ENCODE results near the gene SKAP2. TPM values are rescaled to one million over a fixed set of nuclear protein-coding genes. Genes with fewer than 3 reads are reported as not detected.

SKAP2 gene
- polyA plus RNA-seq, 1 donor (not counting 4 experiments of a cell fraction or from before 2014, with no cell fraction given), result 15.0 TPM

- DNase-seq (ENCODE audit: low read depth, low spot score), result no peak
- no peak overlapping the region for H3K9ac ChIP-seq (ENCODE audit: control insufficient read depth, extremely low read depth, insufficient read depth, low read length)
Measured at GRCh38 chr7:26700893-26701292, 163.5 kb downstream of the SKAP2 start.

GRCh38 chr7:26700386-26700785 lies 164.0 kb downstream of the SKAP2 start:
- H3K4me3 ChIP-seq (ENCODE audit: control insufficient read depth in 2 of 3, extremely low read depth in 1 of 3, insufficient read depth in 2 of 3, low read depth in 1 of 3, low read length in 3 of 3), result no peak overlapping the region
- H4K20me1 ChIP-seq (ENCODE audit: control insufficient read depth, extremely low read depth, insufficient read depth, low read length), result no peaks in the 10 kb centered on the region
- peaks cover 3% of the 10 kb centered on the region for H3K4me1 ChIP-seq (ENCODE audit: control insufficient read depth, extremely low read depth, insufficient read depth, low read length)
- FAIRE-seq, result no peak
- dilution Hi-C loops (cut with MboI; ENCODE audit: extremely low pct_ligation_motif_present, low sequenced_read_pairs), result no loop called here
- H3K4me2 ChIP-seq (ENCODE audit: control insufficient read depth, extremely low read depth, insufficient read depth, low read depth, low read length), result no peak overlapping the region
- DNase-seq (ENCODE audit: low read depth, low spot score), result no peak
- no peak for TF ChIP-seq EZH2 (IDR thresholded peaks at IDR 0.05; ENCODE audit: low read length)
- no peak for TF ChIP-seq CTCF (optimal IDR thresholded peaks at IDR 0.05 in 1 of 3, IDR thresholded peaks at IDR 0.05 in 1 of 3, conservative IDR thresholded peaks at IDR 0.05 in 1 of 3; ENCODE audit: extremely low read depth in 1 of 3, insufficient read depth in 2 of 3, low read length in 3 of 3)
- H3K9ac ChIP-seq (ENCODE audit: control insufficient read depth, extremely low read depth, insufficient read depth, low read length), result no peak overlapping the region
- no peak overlapping the region for H3K27ac ChIP-seq (ENCODE audit: control insufficient read depth, insufficient read depth, low read length)
- no peaks in the 10 kb centered on the region for H3K36me3 ChIP-seq (ENCODE audit: control insufficient read depth in 2 of 2, extremely low read depth in 1 of 2, insufficient read depth in 2 of 2, low read length in 2 of 2)
- no peaks in the 10 kb centered on the region for H3K79me2 ChIP-seq (ENCODE audit: control insufficient read depth, insufficient read depth, low read length)
- no peaks in the 10 kb centered on the region for H3K9me1 ChIP-seq (ENCODE audit: control insufficient read depth, extremely low read depth, insufficient read depth, low read length)
- H3K27me3 ChIP-seq (ENCODE audit: control insufficient read depth, extremely low read depth, insufficient read depth, low read length), result no peaks in the 10 kb centered on the region
- no peak overlapping the region for H2AFZ ChIP-seq (ENCODE audit: control insufficient read depth, low read length)
- no peaks in the 10 kb centered on the region for H3K9me3 ChIP-seq (ENCODE audit: control insufficient read depth, low read depth, low read length)

More at GRCh38 chr7:26700893-26701292, 163.5 kb downstream of the SKAP2 start:
- H3K9me1 ChIP-seq (ENCODE audit: control insufficient read depth, extremely low read depth, insufficient read depth, low read length), result no peaks in the 10 kb centered on the region
- H3K4me1 ChIP-seq (ENCODE audit: control insufficient read depth, extremely low read depth, insufficient read depth, low read length), result peaks cover 8% of the 10 kb centered on the region
- no peaks in the 10 kb centered on the region for H3K9me3 ChIP-seq (ENCODE audit: control insufficient read depth, low read depth, low read length)
- TF ChIP-seq CTCF (optimal IDR thresholded peaks at IDR 0.05 in 1 of 3, IDR thresholded peaks at IDR 0.05 in 1 of 3, conservative IDR thresholded peaks at IDR 0.05 in 1 of 3; ENCODE audit: extremely low read depth in 1 of 3, insufficient read depth in 2 of 3, low read length in 3 of 3) (no peak), EZH2 (IDR thresholded peaks at IDR 0.05; ENCODE audit: low read length) (no peak)
- H3K27ac ChIP-seq (ENCODE audit: control insufficient read depth, insufficient read depth, low read length), result no peak overlapping the region
- dilution Hi-C loops (cut with MboI; ENCODE audit: extremely low pct_ligation_motif_present, low sequenced_read_pairs), result no loop called here
- H3K4me2 ChIP-seq (ENCODE audit: control insufficient read depth, extremely low read depth, insufficient read depth, low read depth, low read length), result no peak overlapping the region
- H3K27me3 ChIP-seq (ENCODE audit: control insufficient read depth, extremely low read depth, insufficient read depth, low read length), result no peaks in the 10 kb centered on the region
- no peak overlapping the region for H3K4me3 ChIP-seq (ENCODE audit: control insufficient read depth in 2 of 3, extremely low read depth in 1 of 3, insufficient read depth in 2 of 3, low read depth in 1 of 3, low read length in 3 of 3)
- H2AFZ ChIP-seq (ENCODE audit: control insufficient read depth, low read length), result no peak overlapping the region
- no peaks in the 10 kb centered on the region for H3K36me3 ChIP-seq (ENCODE audit: control insufficient read depth in 2 of 2, extremely low read depth in 1 of 2, insufficient read depth in 2 of 2, low read length in 2 of 2)
- no peak for FAIRE-seq
- H4K20me1 ChIP-seq (ENCODE audit: control insufficient read depth, extremely low read depth, insufficient read depth, low read length), result no peaks in the 10 kb centered on the region
- no peaks in the 10 kb centered on the region for H3K79me2 ChIP-seq (ENCODE audit: control insufficient read depth, insufficient read depth, low read length)

Data from keratinocyte (primary cell).